NCI-H748 (cell line): ENCODE results near the gene OVOL1.

ENCODE experiments used
- DNase-seq: peaks from one replicate; lab custom pipeline; 2025; ENCODE audit not compliant: unreplicated experiment; lab: John Stamatoyannopoulos, UW

The OVOL1 gene

DNA sequence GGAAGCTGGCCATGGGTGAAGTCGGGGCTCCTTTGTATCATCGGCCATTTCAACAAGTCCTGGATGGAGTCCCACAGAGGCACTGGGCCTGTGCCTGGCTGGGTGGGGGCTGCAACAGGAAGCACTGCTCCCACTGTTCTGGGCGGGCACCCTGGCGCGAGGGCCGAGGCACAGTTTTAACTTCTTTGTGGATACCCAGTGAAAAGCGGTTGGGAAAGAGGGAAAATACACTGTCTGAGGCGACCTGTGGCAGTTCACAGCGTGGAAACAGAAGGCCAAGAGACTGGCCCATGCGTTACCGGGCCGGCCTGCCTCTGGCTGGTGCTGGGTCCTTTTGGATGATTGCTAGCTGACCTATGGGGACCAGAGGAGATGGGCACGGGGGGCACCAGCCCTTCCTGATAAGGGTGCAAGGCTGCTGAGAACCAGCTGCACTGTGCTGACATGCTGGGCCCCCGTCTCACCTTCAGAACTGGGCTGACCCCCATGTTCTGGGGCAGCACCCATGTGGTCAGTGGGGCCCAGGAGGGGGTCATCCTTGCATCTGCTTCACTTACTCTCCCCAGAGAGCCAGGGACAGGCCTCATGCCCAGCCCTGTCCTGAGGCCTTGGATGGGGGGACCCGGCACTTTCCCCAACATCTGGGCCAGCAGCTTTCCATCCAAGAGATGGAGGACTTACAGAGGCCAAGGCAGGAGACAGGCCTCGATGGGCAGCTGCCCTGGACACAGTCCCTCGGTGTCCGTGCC is 4.2 kb downstream of the OVOL1 start:
- no peak for DNase-seq

DNA sequence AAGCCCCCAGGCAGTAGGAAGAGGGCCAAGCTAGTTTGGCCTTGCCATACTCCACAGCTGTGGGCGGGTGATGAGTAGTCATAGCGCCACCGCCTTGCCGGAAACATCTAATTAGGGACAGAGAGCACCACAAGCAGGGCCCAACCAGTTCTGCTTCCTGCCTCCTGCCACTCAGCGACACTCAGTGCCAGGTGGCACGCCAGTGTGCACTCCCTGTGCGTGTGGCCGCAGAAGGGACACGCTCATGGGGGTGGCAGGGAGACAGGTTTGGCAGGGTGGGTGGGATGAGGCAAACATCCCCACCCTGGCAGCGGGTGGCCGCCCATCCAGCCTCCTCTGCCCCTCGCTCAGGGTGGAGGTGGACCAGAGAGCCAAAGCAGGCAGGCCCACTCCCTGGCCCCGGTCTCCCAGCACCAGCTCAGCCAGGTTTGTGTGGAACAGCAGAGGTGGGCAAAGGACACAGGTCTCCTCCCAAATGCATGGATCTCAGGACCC is 4.9 kb downstream of the OVOL1 start:
- DNase-seq, result peak; percentile 30

DNA sequence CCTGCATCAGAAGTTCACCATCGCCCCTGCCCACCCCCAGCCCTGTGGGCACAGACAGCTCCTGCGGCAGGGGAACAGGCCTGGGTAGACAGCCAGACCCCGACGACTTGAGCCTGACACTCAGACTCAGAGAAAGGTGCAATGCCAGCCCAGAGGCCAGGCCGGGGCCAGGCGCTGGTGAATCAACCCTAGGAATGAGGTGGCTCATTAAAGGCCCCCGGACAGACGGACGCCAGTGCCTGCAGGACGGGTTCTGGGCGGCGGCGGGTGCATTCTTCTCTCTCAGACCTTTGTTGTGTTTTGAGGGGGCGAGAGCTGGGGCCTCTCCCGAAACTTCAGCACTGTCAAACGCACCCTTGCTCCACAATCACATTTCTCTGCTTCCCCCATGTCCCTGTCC is 5.6 kb downstream of the OVOL1 start:
- no peak for DNase-seq

DNA sequence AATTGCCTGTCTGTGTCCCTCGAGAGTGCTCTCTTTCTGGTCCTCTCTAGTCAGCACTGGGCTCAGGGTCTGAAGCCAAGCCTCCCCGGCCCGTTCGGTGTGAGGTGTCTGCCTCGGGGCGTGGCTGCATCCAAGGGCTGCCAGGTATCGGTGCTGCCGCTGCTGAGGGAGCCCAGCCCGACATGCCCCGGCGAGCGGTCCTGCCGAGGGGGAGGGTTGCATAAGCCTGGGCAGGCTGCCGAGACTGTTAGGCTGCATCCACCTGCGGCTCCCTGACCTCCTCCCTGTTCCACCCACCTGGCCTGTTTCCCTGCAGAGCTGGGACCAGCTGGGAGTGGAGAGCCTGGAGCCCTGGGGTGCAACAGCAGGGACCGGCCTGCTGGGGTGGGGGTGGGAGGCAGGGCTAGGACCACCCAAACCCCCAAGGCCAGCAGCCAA is 6.3 kb downstream of the OVOL1 start:
- DNase-seq, result peak; percentile 23

DNA sequence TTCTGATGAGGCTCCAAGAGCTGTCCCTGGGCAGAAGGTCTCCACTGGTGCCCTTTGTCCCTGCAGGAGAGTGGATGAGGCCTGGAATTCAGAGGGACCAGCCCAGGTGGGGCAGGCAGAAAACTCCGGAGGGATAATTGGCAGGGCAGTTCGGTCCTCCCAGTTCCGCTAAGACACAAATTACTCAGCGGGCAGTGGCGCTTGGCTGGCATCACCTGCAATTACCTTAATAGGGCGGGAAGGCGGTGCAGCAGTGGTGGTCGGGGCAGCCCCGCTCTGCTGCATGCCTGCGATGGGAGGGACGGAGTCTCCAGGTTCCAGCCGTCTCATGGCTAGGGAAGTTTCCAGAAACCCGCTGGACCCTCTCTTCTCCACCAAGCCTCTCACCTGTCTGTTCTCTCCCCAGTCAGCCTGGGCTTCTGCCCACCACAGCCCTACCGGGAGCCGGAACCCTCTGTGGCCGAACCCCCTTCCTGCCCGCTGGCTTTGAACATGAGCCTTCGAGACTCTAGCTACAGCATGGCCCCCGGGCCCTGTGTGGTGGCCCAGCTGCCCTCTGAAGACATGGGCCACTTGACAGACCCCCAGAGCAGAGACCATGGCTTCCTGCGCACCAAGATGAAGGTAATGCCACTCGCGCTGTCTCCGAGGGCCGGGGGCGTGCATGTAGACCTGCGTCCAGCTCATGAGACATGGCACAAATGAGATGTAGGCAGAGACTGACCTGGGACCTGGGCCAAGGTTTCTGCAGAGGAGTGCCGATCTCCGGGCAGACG is 7.0 kb downstream of the OVOL1 start:
- peak; percentile 52 for DNase-seq

DNA sequence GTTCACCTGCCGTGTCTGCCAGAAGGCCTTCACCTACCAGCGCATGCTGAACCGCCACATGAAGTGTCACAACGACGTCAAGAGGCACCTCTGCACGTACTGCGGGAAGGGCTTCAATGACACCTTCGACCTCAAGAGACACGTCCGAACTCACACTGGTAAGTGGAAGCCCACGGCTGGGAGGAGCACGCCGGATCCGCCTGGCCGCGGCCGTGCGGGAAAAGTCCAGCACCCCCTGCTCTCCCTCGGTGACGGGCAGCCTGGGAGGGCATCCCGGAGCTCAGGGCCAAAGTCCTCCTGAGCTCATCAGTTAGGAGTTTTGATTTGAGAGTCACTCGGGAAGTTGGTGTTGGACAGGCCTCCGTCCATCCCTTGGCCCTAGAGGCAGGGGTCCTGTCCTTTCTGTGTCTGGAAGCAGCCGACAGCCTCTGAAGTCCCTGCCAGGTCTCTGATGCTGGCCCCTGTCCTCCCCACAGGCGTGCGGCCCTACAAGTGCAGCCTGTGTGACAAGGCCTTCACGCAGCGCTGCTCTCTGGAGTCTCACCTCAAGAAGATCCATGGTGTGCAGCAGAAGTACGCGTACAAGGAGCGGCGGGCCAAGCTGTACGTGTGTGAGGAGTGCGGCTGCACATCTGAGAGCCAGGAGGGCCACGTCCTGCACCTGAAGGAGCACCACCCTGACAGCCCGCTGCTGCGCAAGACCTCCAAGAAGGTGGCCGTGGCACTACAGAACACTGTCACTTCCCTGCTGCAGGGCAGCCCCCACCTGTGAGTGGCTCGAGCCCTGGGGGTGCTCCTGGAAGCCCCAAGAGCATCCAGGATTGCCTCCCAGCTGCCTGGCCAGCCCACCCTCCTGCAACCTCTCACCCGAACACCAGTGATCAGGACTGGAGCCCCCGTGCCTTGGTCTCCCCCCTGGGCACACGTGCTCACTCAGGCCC is 8.0 kb downstream of the OVOL1 start:
- DNase-seq, result no peak

DNA sequence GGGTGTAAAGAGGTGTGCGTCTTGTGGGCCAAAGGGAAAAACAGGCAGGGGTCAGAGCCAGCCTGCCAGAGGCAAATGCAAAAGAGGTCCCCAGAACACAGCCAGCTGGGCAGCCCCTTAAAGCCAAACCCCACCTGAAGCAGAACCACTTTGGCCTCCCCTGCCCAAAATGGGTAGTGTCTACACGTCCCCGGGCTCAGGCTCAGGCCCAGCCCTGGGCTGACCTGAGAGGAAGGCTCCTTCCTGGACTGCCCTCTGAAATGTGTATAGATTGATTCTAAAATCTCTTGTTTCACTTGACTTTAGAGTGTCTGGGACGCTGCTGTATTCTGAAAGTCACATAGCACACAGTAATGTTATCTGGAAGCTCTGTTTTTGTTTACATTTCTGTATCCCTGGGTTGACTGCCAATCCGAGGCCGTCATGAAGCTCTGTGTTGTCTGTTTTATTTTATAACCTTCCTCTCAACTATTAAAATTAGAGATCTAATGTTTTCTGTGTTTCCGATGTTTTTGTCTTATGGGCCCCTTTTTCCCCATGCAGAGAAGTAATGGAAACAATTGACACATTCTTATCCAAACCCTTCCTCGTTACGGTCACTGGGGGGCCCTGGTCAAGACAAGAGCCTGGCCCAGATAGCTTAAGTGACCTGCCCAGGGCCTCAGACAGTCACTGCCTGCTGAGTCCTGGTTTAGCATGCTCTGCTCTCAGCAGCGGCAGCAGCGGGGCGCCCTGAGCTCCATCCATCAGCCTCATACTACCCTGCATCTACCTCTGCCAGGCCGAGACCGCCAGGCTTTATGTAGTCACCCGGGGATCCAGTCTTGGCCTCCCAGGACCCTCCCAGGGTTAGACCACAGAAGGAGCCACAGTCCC is 10.1 kb downstream of the OVOL1 start:
- DNase-seq, result no peak

DNA sequence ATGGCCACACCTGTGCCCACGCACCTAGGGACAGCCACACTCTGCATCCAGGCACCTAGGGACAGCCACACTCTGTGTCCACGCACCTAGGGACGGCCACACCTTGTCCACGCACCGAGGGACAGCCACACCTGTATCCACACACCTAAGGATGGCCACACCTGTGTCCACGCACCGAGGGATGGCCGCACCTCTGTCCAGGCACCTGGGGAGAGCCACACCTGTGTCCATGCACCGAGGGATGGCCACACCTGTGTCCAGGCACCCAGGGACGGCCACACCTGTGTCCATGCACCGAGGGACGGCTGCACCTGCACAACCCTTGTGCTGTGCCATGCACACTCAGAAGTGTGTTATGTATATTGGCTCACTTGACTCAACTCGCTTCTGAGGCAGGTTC is 10.8 kb downstream of the OVOL1 start:
- DNase-seq, result no peak

DNA sequence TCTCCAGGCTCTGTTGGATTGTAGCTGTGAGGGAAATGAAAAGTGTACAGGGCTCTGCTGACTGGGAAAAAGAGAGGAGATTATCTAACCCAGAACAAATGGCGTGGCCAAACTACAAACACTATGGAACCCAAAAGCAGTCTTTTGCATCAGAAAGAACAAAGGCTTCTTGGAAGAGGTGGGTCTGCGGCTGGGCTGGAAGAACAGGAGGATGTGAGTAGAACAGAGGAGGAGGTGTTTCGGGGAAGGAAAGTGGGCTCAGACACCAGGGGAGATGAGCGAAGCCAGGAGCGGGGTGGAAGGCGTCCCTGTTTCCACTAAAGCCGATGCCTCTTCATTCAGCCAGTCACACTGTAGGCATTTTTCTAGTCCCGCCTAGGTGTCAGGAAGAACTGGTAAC is 12.0 kb downstream of the OVOL1 start:
- no peak for DNase-seq

DNA sequence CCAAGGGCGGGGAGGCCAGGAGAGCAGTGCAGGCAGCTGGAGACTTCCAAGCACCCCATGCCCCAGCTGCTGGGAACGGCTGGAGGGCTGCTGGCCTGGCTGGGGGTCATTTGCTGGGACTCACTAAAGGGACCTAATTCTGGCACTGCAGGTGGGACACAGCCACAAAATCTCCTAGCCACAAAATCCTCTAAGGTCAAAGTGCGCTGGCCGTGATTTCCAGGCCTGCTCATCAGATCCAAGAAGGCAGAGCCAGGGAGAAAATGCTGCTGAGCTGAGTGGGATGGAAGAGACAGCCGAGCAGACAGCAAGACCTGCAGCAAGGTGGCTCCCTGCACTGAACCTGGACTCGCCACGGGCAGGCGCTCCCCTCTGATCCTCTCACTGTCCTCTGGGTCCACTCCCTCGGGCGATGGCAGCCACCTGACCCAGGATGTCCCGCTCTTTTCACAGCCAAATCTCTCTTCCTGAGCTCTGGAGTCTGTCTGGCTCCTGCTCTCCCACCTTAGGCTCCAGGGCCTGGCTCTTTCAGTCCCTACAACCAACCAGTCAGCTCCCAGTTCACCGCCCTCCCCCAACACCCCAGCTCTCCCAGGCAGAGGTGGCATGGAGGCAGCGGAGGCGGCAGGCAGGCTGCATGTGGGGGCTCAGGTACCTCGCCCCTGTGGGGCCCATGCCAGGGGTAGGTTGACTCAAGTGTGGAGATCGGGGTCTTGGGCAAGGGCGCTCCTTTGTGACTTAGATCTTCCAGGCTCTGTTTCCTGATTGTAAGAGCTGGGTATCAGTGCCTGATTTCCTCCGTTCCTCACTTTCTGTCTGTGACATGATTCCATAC is 14.5 kb downstream of the OVOL1 start:
- no peak for DNase-seq

DNA sequence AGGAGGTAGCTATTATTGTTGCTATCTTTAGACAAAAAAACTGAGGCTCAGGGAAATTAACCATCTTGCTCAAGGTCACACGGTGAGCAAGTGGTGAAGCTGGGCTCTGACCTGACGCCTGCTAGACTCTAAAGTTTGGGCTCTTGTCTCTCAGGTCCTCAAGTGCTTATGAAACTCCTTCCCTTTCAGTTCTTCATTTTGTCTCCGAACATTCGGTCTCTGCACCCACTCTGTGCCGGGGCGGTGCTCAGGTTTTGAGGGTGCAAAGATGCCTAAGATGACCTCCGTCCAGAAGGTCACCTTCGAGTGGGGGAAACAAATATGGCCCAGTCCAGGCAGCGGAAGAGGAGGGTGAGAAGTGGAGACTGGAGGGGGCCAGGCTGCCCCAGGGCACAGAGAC is 16.0 kb downstream of the OVOL1 start:
- DNase-seq, result no peak

DNA sequence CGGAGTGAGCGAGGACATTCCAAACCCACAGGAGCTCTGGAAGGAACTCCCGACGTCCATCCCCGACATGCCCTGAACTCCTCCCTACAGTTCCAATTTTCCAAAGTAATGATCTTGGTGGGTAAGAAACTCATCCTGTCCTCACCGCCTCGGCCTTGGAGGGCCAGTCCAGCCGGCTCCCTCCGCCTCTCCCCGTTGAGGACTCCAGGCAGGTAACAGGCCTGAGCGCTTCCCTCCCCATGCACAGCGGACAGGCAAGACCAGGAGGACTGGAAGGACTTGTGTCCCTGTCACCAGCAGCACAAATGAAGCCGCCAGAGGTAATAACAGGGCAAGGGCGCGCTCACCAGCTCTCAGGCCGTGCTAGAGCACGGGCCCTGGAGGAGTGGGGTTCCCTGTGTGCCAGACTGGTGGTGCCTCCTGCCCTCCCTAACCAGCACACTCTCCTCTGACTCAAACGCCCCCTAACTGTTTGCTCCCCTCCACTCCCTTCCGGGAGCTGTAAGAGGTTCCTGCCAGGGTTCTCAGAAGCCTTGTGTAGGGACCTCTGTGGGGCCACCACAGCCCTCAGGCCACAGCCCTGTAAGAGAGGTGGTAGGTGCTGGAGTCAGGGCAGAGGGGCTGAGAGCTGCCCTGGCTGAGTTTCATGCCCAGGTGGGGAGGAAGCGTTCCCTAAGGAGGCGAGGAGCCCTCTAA is 17.1 kb downstream of the OVOL1 start:
- no peak for DNase-seq

DNA sequence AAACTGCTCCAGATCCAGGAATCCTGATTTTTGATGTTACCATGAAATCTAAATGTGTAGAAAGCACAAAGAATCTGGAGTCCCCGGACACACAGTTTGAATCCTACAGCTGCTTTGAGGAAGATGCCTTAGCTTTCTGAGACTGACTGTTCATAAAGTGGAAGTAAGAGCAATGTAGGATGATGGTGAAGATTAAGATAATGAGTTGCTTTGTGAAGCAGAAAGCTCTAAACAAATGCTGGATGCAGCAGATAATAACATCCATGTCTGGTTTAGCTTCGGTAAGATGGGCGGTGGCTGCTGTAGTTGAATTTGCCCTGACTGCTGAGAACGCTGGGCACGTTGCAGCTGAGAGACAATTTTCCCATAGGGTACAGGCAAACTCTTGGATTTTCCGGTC is 20.1 kb downstream of the OVOL1 start:
- no peak for DNase-seq

DNA sequence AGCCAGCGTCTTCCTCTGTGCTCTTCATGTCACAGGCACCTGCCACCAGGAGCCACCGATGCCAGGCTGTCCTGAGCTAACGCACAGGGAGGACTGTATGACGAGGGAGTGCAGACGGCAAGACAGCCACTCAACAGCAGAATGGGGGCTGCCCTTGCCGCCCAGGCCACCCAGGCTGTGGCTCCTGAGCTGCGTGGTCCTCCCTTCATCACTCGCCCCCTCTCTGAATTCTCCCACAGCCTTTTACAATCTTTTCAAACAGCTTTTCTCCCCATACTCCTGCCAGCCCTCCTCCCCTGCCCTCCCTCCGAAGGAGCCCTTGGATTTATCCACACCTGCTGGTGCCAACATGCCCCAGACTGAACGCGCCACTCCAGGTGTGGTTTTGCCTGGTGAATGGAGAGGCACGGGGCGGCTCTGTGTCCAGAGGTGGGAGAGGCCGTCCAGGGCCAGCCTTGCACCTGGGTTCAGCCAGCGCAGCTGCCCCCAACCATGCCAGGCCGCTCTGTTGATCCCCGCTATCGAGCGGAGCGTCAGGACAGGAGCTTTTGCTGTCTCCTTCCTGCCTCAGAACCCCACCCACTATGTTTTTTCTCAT is 22.0 kb downstream of the OVOL1 start:
- DNase-seq, result no peak

DNA sequence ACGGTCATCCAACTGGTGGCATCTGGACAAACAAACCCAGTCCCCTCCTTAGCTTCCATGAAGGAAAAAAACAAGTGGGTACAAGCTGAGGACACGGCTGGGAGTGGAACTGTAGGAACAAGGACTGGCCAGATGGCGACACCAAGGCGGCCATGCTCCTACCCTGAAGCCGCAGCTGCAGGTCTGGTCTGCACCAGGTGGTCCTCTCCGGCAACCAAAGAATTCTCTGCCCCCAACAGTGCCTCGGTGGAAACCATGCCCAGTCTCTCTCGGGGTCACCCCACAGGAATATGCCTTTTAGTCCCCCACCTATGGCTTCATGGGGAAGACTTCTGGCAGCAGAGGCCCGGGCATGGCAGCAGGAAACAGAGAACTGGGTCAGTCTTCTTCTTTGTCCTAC is 22.6 kb downstream of the OVOL1 start:
- no peak for DNase-seq

DNA sequence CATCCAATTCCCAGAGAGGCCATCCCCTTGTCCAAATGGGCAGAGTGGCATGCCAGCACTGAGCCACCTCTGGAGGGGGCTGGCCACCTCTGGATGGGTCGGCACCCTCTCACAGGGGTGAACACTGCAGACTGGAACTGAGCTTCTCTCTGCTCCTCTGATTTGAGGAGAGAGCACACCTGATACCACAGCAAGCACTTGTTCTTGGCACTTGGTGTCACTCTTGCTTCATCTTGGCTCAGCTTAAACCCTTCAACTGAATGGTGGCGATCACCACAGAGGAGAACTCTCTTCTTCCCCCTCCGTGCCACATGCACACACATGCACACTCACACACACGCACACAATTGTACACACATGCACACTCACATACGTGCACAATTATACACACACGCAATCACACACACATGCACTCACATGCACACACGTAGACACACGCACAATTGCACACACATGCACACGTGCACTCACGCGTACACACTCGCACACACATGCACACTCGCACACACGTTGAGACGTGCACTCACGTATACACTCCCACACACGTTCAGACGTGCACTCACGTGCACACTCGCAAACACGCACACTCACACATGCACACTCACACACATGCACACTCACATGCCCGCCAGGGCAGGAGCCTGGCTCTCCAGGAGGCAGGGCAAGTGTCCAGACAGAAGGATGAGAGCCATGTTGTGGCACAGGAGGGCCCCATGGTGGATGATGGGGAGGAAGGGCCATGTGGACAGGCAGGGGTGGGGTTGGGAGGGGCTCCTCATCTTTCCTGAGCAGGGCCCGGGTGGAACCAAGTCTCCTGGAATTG is 23.4 kb downstream of the OVOL1 start:
- DNase-seq, result no peak

DNA sequence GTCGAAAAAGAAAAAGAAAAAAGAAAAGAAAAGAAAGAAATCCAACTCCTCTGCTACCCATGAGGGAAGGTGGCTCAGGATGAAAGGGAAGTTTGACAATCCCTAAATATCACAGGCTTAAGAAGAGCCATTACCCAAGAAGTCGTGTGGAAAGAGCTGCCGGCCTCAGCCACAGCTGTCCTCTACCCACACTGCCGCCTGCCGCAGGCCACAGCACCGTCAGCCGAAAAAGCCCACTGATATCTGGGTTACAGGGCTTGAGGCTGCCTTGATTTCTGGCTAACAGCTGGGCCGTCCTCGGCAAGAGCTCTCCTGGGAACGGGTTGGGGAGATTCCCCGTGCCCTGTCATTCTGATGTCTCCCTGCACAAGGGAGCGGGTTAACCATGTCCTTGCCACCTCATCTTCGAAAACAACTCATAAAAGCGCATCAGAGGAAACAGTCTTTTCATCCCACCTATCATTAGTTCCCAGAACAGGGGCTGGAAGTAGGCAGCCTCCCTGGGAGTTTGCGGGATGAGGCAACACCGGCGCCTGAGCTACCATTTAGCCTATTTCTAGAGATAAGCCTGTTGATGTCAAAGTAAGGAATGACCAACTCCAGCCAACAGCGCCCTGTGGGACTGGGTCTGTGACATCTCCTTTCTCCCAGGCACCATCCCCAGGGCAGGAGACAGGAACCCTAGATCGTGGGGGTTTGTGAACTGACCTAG is 25.1 kb downstream of the OVOL1 start:
- no peak for DNase-seq
